Hepatocyte (in vitro differentiated cells): ENCODE data around the gene PKD2L1. TPM values are rescaled to one million over a fixed set of nuclear protein-coding genes. Genes with fewer than 3 reads are reported as not detected.
"Not testable (repeated sequence)": the region's sequence is repeated elsewhere in the genome, so short reads cannot be mapped to it uniquely, and the experiment has no call there.

Experiments
- DNase-seq: peaks from one replicate; pipeline ENCODE4 v3.0.0-alpha.2; 2016; ENCODE audit warnings: low spot score
- H2AFZ ChIP-seq: fragments of 200-600 bp; sonication (generic); 2 replicates; pipeline ENCODE4 v1.6.0; 2016; ENCODE audit warnings: antibody characterized with exemption, mild to moderate bottlenecking
- H3K27ac ChIP-seq: fragments of 200-600 bp; sonication (generic); 2 replicates; pipeline ENCODE4 v1.5.1; 2016; ENCODE audit warnings: mild to moderate bottlenecking
- H3K27me3 ChIP-seq: fragments of 200-600 bp; sonication (generic); 2 replicates; pipeline ENCODE4 v1.6.1; 2016
- H3K36me3 ChIP-seq: fragments of 200-600 bp; sonication (generic); replicated peaks from 2 replicates; pipeline ENCODE4 v1.5.1; 2016; ENCODE audit warnings: low read depth; ENCODE audit not compliant: insufficient read depth
- H3K4me1 ChIP-seq: fragments of 200-600 bp; sonication (generic); 2 replicates; pipeline ENCODE4 v1.5.1; 2016; ENCODE audit warnings: mild to moderate bottlenecking, moderate library complexity; ENCODE audit not compliant: insufficient read depth
- H3K4me2 ChIP-seq: fragments of 200-600 bp; sonication (generic); 2 replicates; pipeline ENCODE4 v1.6.0; 2016
- H3K4me3 ChIP-seq: fragments of 200-600 bp; sonication (generic); 2 replicates; pipeline ENCODE4 v1.5.1; 2016; ENCODE audit warnings: mild to moderate bottlenecking
- H3K79me2 ChIP-seq: fragments of 200-600 bp; sonication (generic); 2 replicates; pipeline ENCODE4 v1.6.0; 2017; ENCODE audit warnings: mild to moderate bottlenecking
- H3K9me2 ChIP-seq: fragments of 200-600 bp; sonication (generic); replicated peaks from 2 replicates; pipeline ENCODE4 v1.6.0; 2017; ENCODE audit warnings: mild to moderate bottlenecking; ENCODE audit not compliant: insufficient read depth
- H3K9me3 ChIP-seq: fragments of 200-600 bp; sonication (generic); 2 replicates; pipeline ENCODE4 v1.5.1; 2016; ENCODE audit warnings: low read depth, mild to moderate bottlenecking
- H4K20me1 ChIP-seq: fragments of 200-600 bp; sonication (generic); 2 replicates; pipeline ENCODE4 v1.6.0; 2016; ENCODE audit warnings: mild to moderate bottlenecking; ENCODE audit not compliant: insufficient read depth, poor library complexity, severe bottlenecking
- CTCF ChIP-seq: fragments of 200-600 bp; sonication (generic); IDR thresholded peaks from 2 replicates; pipeline ENCODE4 v1.5.1; 2016; ENCODE audit warnings: antibody characterized with exemption, mild to moderate bottlenecking; ENCODE audit not compliant: poor library complexity
- EZH2 ChIP-seq: fragments of 200-600 bp; sonication (generic); IDR thresholded peaks from 2 replicates; pipeline ENCODE4 v1.6.1; 2016; ENCODE audit warnings: antibody characterized with exemption, mild to moderate bottlenecking, borderline replicate concordance
- EZH2phosphoT487 ChIP-seq: fragments of 200-600 bp; sonication (generic); IDR thresholded peaks from one replicate; pipeline ENCODE4 v1.6.1; 2018; ENCODE audit warnings: antibody characterized with exemption, mild to moderate bottlenecking, low read depth, moderate library complexity; ENCODE audit not compliant: unreplicated experiment, severe bottlenecking
- WGBS: methylation state at CpG from one replicate; pipeline ENCODE4 v1.1.6; 2016; ENCODE audit warnings: low lambda C conversion rate; ENCODE audit errors: missing lambda C conversion rate; 5-methylcytosine and 5-hydroxymethylcytosine counted together
- polyA plus RNA-seq: library from polyadenylated mRNA; unstranded; fragments of >200 nt; fragmentation: Nextera tagmentation; extraction: Ambion mirVana; gene quantifications from 2 replicates; pipeline ENCODE4 v1.2.1, GENCODE V29; 2016
- total RNA-seq: library from RNA; depleted of rRNA; stranded (reverse); fragments of >200 nt; gene quantifications from 2 replicates; pipeline ENCODE4 v1.2.3, GENCODE V29; 2014

Gene PKD2L1
- total RNA-seq (0.10 TPM in 1 of 2 replicates, not detected in the other), polyA plus RNA-seq (0.88 and 1.9 TPM in 2 replicates)

- Histone ChIP-seq H3K4me2 (no peak within 1 kb of the TSS), H3K4me3 (no peak within 1 kb of the TSS), H3K36me3 (no peaks in the 10 kb centered on the region), H3K27me3 (peaks cover 27% of the 10 kb centered on the region), H2AFZ (no peak within 1 kb of the TSS), H3K79me2 (no peaks in the 10 kb centered on the region), H3K9me2 (no peaks in the 10 kb centered on the region), H3K4me1 (no peaks in the 10 kb centered on the region), H3K27ac (no peak within 1 kb of the TSS), H3K9me3 (no peaks in the 10 kb centered on the region), H4K20me1 (no peaks in the 10 kb centered on the region)
- no peak for DNase-seq
- WGBS, result 77% methylated on average over 4 of the region's 5 CpGs
- TF ChIP-seq EZH2 (no peak), CTCF (no peak), EZH2phosphoT487 (no peak)
These were observed at the start of gene PKD2L1 for GRCh38 chr10:100330079-100330478. Gene PKD2L1 (minus strand): TSS chr10:100330228. CDS start chr10:100330103, 125 bp downstream.

- TF ChIP-seq CTCF (no peak), EZH2phosphoT487 (no peak), EZH2 (no peak)
- no peak overlapping the region for H3K27ac ChIP-seq
These were observed 47.8 kb upstream of the PKD2L1 start for GRCh38 chr10:100377830-100378229.

GRCh38 chr10:100376656-100377055 lies 46.6 kb upstream of the PKD2L1 start:
- H3K4me3 ChIP-seq, H3K9me2 ChIP-seq, H4K20me1 ChIP-seq, H3K36me3 ChIP-seq, DNase-seq, H3K9me3 ChIP-seq, H3K27me3 ChIP-seq, H2AFZ ChIP-seq: not testable (repeated sequence)
- H3K79me2 ChIP-seq, result peaks cover 16% of the 10 kb centered on the region
- peaks cover 27% of the 10 kb centered on the region for H3K4me1 ChIP-seq
- H3K27ac ChIP-seq, result peak overlapping the region; percentile 58
- H3K4me2 ChIP-seq, result peak overlapping the region; percentile 31
- WGBS, result 53% methylated on average over 6 of the region's 6 CpGs

More at GRCh38 chr10:100377830-100378229, 47.8 kb upstream of the PKD2L1 start:
- Histone ChIP-seq H3K4me3 (no peak overlapping the region), H3K79me2 (peaks cover 14% of the 10 kb centered on the region), H3K9me2 (no peaks in the 10 kb centered on the region), H3K9me3 (no peaks in the 10 kb centered on the region), H3K27me3 (no peaks in the 10 kb centered on the region), H3K4me1 (peaks cover 15% of the 10 kb centered on the region), H2AFZ (no peak overlapping the region), H4K20me1 (no peaks in the 10 kb centered on the region), H3K4me2 (no peak overlapping the region), H3K36me3 (no peaks in the 10 kb centered on the region)
- DNase-seq, result no peak
- WGBS, result 82% methylated on average over 5 of the region's 5 CpGs

GRCh38 chr10:100374677-100375353 lies 44.8 kb upstream of the PKD2L1 start:
- not testable (repeated sequence) for DNase-seq

More at GRCh38 chr10:100374677-100375353, 44.8 kb upstream of the PKD2L1 start:
- WGBS, result 62% methylated on average over 7 of the region's 7 CpGs
- H4K20me1 ChIP-seq, H3K9me2 ChIP-seq, H3K36me3 ChIP-seq, H3K9me3 ChIP-seq, H3K27me3 ChIP-seq: not testable (repeated sequence)
- Histone ChIP-seq H3K79me2 (peaks cover 13% of the 10 kb centered on the region), H2AFZ (peak overlapping the region; percentile 3), H3K27ac (peak overlapping the region; percentile 97), H3K4me3 (peak overlapping the region; percentile 14), H3K4me2 (peak overlapping the region; percentile 76), H3K4me1 (peaks cover 45% of the 10 kb centered on the region)
